ENCODE measurements around the gene MYCL. TPM values are rescaled to one million over a fixed set of nuclear protein-coding genes. Genes with fewer than 3 reads are reported as not detected.

The MYCL gene
- total and polyA plus RNA-seq, 2 experiments from 2014 or later: 5.5 to 11.1 TPM

DNA sequence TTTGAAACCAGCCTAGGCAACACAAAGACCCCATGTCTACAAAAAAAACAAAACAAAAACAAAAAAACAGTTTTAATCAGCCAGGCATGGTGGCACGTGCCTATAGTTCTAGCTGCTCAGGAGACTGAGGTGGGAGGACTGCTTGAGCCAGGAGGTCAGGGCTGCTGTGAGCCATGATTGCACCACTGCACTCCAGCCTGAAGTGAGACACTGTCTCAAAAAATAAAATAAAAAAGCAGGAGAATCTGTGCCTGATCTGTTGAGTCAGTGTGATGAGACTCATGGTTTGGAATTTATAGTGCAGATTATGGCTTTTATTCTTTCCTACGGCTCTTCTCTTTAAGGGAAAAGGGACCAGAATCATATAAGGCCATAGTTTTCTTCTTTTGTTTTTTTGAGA, 35.0 kb downstream of the MYCL start:
- Histone ChIP-seq H3K27ac (no peak overlapping the region), H3K4me1 (ENCODE audit: low read depth) (no peaks in the 10 kb centered on the region), H3K27me3 (no peaks in the 10 kb centered on the region), H3K9me3 (ENCODE audit: low read depth) (no peaks in the 10 kb centered on the region), H3K4me3 (no peak overlapping the region), H3K36me3 (no peaks in the 10 kb centered on the region)
- DNase-seq (ENCODE audit: low read depth in 1 of 2, low spot score in 1 of 2): peak in 1 of 2 donors; percentile 69
- TF ChIP-seq CTCF (IDR thresholded peaks at IDR 0.05; ENCODE audit: low read depth, low read length): no peak

GRCh38 chr1:39865762-39866161, 36.0 kb downstream of the MYCL start:
- Histone ChIP-seq H3K27ac (no peak overlapping the region), H3K9me3 (ENCODE audit: low read depth) (no peaks in the 10 kb centered on the region), H3K4me3 (no peak overlapping the region), H3K27me3 (no peaks in the 10 kb centered on the region), H3K36me3 (no peaks in the 10 kb centered on the region), H3K4me1 (ENCODE audit: low read depth) (no peaks in the 10 kb centered on the region)
- no peak for DNase-seq (ENCODE audit: low read depth in 1 of 2, low spot score in 1 of 2)
- TF ChIP-seq CTCF (IDR thresholded peaks at IDR 0.05; ENCODE audit: low read depth, low read length): no peak

- H3K27ac ChIP-seq: no peak overlapping the region
- H3K4me3 ChIP-seq: no peak overlapping the region
- no peak for TF ChIP-seq CTCF (IDR thresholded peaks at IDR 0.05; ENCODE audit: low read depth, low read length)
- no peaks in the 10 kb centered on the region for H3K27me3 ChIP-seq
- no peaks in the 10 kb centered on the region for H3K4me1 ChIP-seq (ENCODE audit: low read depth)
- DNase-seq (ENCODE audit: low read depth in 1 of 2, low spot score in 1 of 2): no peak
- H3K9me3 ChIP-seq (ENCODE audit: low read depth): no peaks in the 10 kb centered on the region
- H3K36me3 ChIP-seq: no peaks in the 10 kb centered on the region
These were observed 38.5 kb downstream of the MYCL start for GRCh38 chr1:39863177-39863576.

- no peaks in the 10 kb centered on the region for H3K9me3 ChIP-seq (ENCODE audit: low read depth)
- H3K4me3 ChIP-seq: no peak overlapping the region
- H3K27ac ChIP-seq: no peak overlapping the region
- no peak for DNase-seq (ENCODE audit: low read depth in 1 of 2, low spot score in 1 of 2)
- H3K36me3 ChIP-seq: peaks cover 3% of the 10 kb centered on the region
- H3K4me1 ChIP-seq (ENCODE audit: low read depth): no peaks in the 10 kb centered on the region
- no peak for TF ChIP-seq CTCF (IDR thresholded peaks at IDR 0.05; ENCODE audit: low read depth, low read length)
- no peaks in the 10 kb centered on the region for H3K27me3 ChIP-seq
These were observed 40.7 kb downstream of the MYCL start for GRCh38 chr1:39861003-39861402.

GRCh38 chr1:39859859-39860812, 41.6 kb downstream of the MYCL start:
- no peak overlapping the region for H3K27ac ChIP-seq
- no peak for TF ChIP-seq CTCF (IDR thresholded peaks at IDR 0.05; ENCODE audit: low read depth, low read length)

More at GRCh38 chr1:39859859-39860812, 41.6 kb downstream of the MYCL start:
- Histone ChIP-seq H3K4me1 (ENCODE audit: low read depth) (no peaks in the 10 kb centered on the region), H3K27me3 (no peaks in the 10 kb centered on the region), H3K9me3 (ENCODE audit: low read depth) (no peaks in the 10 kb centered on the region), H3K36me3 (peaks cover 9% of the 10 kb centered on the region), H3K4me3 (no peak overlapping the region)
- DNase-seq (ENCODE audit: low read depth in 1 of 2, low spot score in 1 of 2): no peak

All from cardiac muscle cell (in vitro differentiated cells and primary cell).